Motor neuron (in vitro differentiated cells): ENCODE data around the gene ZNF324. TPM values are rescaled to one million over a fixed set of nuclear protein-coding genes. Genes with fewer than 3 reads are reported as not detected.
"Not testable (repeated sequence)": the region's sequence is repeated elsewhere in the genome, so short reads cannot be mapped to it uniquely, and the experiment has no call there.

Experiments
- ATAC-seq, 8 experiments: fragments of 200-7000 bp; cut with Tn5 transposase; replicated peaks in 6 of 8; 2 replicates each; pipeline ENCODE4 v1.8.0; 2021; ENCODE audit warnings: mild to moderate bottlenecking in 8 of 8, moderate library complexity in 8 of 8
- H3K27ac ChIP-seq, 2 donors: fragments of 250-450 bp; sonication (Bioruptor Pico); 2 replicates each; pipeline ENCODE4 v1.9.0; 2021; ENCODE audit warnings: antibody characterized with exemption in 2 of 2, mild to moderate bottlenecking in 2 of 2, moderate library complexity in 1 of 2
- H3K4me1 ChIP-seq, 2 donors: fragments of 250-450 bp; sonication (Bioruptor Pico); replicated peaks in 1 of 2; 2 replicates each; pipeline ENCODE4 v1.6.1; 2021; ENCODE audit warnings: antibody characterized with exemption in 2 of 2, mild to moderate bottlenecking in 2 of 2, moderate library complexity in 1 of 2
- H3K4me3 ChIP-seq, 5 donors: fragments of 250-450 bp; sonication (Bioruptor Pico); 2 replicates each; pipeline ENCODE4 v1.9.0; 2021; ENCODE audit warnings: antibody characterized with exemption in 5 of 5, mild to moderate bottlenecking in 5 of 5, moderate library complexity in 4 of 5
- WGBS, 10 experiments: fragments of 450-650 bp; shearing (Covaris generic); methylation state at CpG; one replicate each; pipeline ENCODE4 v1.0.0; 2022; 5-methylcytosine and 5-hydroxymethylcytosine counted together
- in situ Hi-C, 9 experiments: fragments of 400-800 bp; cut with MboI; loops; one replicate each; pipeline ENCODE4 v1.15.0; 2021; ENCODE audit warnings: low sequenced_read_pairs in 9 of 9, low pct_unique_long_range_greater_than_20kb in 2 of 9; ENCODE audit not compliant: unreplicated experiment in 9 of 9
- total RNA-seq, 8 experiments: library from RNA; unstranded; fragments of 300-600 nt; gene quantifications; 2 replicates each; pipeline versions ENCODE4 v1.2.3 to v1.2.4, GENCODE V29; 2022

The ZNF324 gene
- total RNA-seq = 10 to 100 TPM in 7 of 8 experiments, 1 to 10 TPM in 1; 8.5 to 21.3 (median 17.2) TPM

DNA sequence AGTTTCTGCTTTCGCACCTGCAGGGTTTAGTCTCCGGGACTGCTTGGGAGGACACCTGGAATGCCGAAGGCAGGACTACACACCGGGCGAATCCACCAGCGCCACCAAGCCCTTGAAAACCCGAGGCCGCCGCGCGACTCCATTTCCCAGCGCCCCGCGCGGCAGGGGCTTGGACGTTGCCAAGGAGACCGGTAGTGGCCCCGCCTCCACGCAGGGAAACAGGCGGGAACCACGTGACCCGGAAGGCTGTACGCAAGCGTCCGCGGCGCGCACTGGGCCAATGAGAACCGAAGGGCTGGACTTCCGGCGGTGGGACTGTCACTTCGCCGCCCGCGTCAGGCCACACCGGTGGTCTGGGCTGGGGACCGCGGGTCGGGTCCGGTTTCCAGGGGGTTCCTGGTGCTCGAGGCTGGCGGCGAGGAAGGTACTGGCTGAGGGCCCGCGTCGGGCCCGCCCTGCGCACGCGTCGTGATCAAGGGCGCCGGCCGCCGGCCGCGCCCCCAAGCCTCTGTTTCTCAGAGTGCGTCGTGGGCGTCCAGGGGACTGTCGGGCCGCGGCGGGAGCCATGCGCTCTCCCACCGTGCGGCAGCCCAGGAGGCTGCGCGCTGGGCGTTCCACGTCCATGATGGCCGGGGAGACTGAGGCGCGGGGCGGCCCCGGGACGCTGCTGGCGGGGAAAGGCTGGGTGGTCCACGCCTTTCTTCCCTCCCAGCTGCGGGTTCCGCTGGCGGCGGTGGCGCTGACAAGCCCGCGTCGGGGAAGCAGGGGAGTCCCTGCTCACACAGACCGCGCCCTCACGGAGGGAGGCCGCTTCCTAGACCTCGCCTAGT, at the start of gene ZNF324:
Gene ZNF324, plus strand, starts transcription at position 321 of the 830 bp plus-strand sequence. CDS start 2,106 bp downstream, outside the sequence.
- peak; percentile 83 to 96 (median 94) for ATAC-seq
- 0% methylated on average over 1 to 11 of the region's 92 CpGs; no CpG with 5 or more reads in 2 of the 10 experiments for WGBS, 10 experiments
- Histone ChIP-seq H3K4me3 (peak within 1 kb of the TSS; percentile 48 to 90 (median 67)), H3K4me1 (peaks cover 8% of the 10 kb centered on the region in 2 donors), H3K27ac (peak within 1 kb of the TSS; percentile 68 to 70)
- in situ Hi-C loops = no loop called here

DNA sequence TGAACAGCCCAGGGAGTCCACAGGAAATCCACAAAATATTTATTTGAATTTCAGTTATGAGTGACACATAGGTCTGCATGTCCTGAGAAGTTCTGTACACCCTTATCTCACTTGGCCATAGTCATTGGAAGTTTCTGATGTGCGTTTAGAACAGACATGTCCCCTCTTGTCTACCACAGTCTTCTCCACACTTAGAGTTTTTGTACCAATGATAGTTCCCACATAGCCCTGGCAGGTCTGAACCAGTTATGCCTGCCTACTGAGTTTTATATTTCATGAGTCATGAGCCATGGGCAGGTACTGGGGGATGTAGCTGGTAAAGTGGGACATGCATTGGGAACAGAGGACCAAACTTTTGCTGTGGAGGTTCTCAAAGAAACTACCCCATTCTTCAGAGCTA, 38.3 kb upstream of the ZNF324 start:
- H3K4me3 ChIP-seq = no peak overlapping the region
- H3K4me1 ChIP-seq = no peaks in the 10 kb centered on the region
- ATAC-seq = no peak
- WGBS, 10 experiments = 38 to 100% (median 83%) methylated on average over 1 of the region's 1 CpG; no CpG with 5 or more reads in 7 of the 10 experiments
- in situ Hi-C loops = no loop called here
- no peak overlapping the region for H3K27ac ChIP-seq

DNA sequence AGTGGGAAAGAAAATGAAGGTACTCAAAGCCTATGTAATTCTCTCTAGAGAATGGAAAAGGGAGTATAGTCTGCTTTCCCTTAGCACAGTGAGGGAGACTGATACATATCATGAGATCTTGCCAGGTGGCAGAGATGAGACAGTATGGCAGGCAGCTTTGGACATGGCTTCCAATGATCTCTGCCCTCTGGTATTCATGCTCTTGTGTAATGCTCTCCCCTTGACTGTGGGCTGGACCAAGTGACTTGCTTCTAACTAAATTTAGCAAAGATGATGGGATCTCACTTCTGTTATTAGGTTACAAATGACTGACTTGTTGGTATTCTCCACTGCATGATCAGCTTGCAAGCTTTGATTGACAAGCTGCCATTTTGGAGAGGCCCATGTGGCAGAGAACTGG, 37.1 kb upstream of the ZNF324 start:
- in situ Hi-C loops = no loop called here

DNA sequence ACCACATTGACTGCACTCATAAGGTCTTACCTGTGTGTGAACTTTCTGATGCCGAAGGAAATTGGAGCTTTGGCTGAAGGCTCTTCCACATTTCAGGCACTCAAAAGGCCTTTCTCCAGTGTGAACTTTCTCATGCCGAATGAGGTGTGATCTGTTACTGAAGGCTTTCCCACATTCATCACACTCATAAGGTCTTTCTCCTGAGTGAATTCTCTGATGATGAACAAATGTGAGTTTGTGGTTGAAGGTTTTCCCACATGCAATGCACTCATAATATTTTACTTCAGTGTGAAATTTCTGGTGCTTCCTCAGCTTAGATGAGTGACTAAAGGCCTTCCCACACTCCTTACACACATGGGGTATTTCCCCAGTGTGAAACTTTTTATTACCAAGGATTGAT, 32.7 kb upstream of the ZNF324 start:
- ATAC-seq = no peak
- Histone ChIP-seq H3K4me1 (peaks cover 2 to 3% of the 10 kb centered on the region in 2 donors), H3K27ac (no peak overlapping the region), H3K4me3 (no peak overlapping the region)
- in situ Hi-C loops = no loop called here
- 50 to 100% (median 100%) methylated on average over 1 to 2 of the region's 2 CpGs; no CpG with 5 or more reads in 3 of the 10 experiments for WGBS, 10 experiments

More for the DNA sequence above, 37.1 kb upstream of the ZNF324 start:
- Histone ChIP-seq H3K4me1 (no peaks in the 10 kb centered on the region), H3K27ac (no peak overlapping the region), H3K4me3 (no peak overlapping the region)
- ATAC-seq = no peak

DNA sequence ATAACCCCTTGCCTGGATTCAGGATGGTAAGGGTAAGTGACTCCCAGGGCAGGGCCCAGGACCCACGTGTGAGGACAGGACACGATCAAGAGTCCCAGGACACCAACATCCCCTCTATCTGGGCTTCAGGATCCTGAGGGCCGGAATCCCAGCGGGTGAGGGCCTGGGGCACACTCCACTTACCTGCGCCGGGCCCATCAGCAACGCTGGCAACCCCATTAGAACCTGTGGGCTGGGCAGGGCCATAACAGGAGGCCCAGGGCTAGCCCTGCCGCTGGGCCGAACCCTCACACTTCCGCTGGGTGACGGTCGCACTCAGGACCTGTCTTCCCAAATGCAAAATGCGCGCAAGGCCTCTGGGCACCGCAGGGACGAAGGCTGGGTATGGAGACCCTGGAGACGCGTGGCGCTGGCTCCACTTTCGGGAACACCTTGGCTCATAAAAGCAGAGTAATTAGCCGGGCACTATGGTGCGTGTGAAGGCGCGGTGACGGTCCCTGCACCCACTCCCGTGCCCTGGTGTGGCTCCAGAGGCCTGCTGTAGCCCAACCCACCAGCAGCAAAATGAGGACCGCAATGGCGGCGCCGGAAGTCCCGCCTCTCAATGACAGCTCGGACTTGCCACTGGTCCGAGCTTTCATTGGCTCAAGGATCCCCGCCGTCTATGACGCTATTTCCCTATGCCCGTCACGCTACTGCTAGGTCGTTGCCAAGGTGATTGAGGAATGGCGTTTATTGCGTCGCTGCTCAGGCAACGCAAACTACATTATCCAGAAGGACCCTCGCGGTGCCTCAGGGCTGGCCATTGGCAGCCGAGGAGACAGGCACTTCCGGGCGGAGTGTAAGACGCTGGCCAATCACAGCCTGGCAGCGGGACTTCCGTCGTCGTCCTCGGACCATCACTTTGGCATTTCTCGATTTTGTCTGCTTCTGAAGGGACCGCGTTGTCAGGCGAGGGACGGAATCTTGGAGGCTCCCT, 27.0 kb upstream of the ZNF324 start, which contains the start of gene ZNF132:
Gene ZNF132, minus strand, starts transcription at position 578 of the 979 bp plus-strand sequence. Its CDS starts 332 bp downstream, at position 246.
- peak within 1 kb of the TSS; percentile 89 to 93 for H3K27ac ChIP-seq

DNA sequence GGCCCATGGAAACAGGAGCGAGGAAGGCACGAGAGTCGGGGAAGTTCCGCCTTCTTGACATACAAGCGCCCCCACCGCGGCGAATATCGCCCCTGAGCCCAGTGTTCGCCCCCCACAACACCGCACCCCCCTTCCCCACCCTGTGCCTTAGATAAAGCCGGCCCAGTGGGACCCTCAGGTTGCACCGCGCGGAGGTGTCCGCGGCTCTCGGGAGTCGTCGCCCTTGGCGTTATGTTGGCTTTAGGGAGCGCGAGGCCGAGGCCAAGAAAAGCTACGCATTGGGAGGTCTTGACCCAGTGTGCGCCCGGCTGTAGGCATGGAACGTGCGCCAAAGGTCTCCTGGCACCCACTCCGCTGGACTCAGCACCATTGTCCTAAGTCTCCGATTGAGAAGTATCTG, 26.3 kb upstream of the ZNF324 start:
- Histone ChIP-seq H3K4me1 (peaks cover 9 to 10% of the 10 kb centered on the region in 2 donors), H3K4me3 (peak overlapping the region; percentile 23 to 58 (median 40)), H3K27ac (peak overlapping the region; percentile 89 to 93)
- WGBS, 10 experiments = 75 to 91% methylated on average over 4 to 5 of the region's 31 CpGs; no CpG with 5 or more reads in 8 of the 10 experiments
- in situ Hi-C loops = no loop called here
- ATAC-seq = peak in 1 of 8 experiments; percentile 1

More for the DNA sequence above, 27.0 kb upstream of the ZNF324 start, which contains the start of gene ZNF132:
- in situ Hi-C loops = no loop called here
- 0 to 47% (median 19%) methylated on average over 2 to 22 of the region's 59 CpGs; no CpG with 5 or more reads in 6 of the 10 experiments for WGBS, 10 experiments
- peak; percentile 97 to 99 (median 98) for ATAC-seq
- H3K4me1 ChIP-seq = peaks cover 9 to 10% of the 10 kb centered on the region in 2 donors
- H3K4me3 ChIP-seq = peak within 1 kb of the TSS; percentile 36 to 71 (median 52)

DNA sequence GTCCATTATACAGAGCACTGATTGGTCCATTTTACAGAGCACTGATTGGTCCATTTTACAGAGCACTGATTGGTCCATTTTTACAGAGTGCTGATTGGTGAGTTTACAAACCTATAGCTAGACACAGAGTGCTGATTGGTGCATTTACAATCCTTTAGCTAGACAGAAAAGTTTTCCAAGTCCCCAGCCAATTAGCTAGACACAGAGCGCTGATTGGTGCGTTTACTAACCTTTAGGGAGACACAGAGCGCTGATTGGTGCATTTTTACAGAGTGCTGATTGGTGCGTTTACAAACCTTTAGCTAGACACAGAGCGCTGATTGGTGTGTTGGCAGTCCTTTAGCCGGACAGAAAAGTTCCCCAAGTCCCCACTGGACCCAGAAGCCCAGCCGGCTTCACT, 23.9 kb upstream of the ZNF324 start:
- WGBS, 10 experiments = 33 to 81% (median 62%) methylated on average over 1 to 7 of the region's 7 CpGs; no CpG with 5 or more reads in 2 of the 10 experiments
- in situ Hi-C loops = not testable (repeated sequence)

DNA sequence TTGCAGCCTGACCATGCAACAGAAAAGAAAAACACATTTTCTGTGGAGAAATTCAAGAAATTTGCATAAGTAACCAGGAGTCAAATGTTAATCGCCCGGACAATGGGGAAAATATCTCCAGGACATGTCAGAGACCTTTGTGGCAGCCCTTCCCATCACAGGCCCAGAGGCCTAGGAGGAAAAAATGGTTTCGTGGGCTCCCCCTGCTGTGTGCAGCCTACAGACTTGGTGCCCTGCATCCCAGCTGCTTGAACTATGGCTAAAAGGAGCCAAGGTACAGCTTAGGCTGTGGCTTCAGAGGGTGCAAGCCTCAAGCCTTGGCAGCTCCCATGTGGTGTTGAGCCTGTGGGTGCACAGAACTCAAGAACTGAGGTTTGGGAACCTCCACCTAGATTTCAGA, 18.0 kb upstream of the ZNF324 start:
- 0 to 71% (median 47%) methylated on average over 2 to 3 of the region's 3 CpGs; no CpG with 5 or more reads in 2 of the 10 experiments for WGBS, 10 experiments
- ATAC-seq = not testable (repeated sequence)

More for the DNA sequence above, 23.9 kb upstream of the ZNF324 start:
- H3K27ac ChIP-seq, H3K4me3 ChIP-seq, ATAC-seq: not testable (repeated sequence)
- peaks cover 9 to 10% of the 10 kb centered on the region in 2 donors for H3K4me1 ChIP-seq

DNA sequence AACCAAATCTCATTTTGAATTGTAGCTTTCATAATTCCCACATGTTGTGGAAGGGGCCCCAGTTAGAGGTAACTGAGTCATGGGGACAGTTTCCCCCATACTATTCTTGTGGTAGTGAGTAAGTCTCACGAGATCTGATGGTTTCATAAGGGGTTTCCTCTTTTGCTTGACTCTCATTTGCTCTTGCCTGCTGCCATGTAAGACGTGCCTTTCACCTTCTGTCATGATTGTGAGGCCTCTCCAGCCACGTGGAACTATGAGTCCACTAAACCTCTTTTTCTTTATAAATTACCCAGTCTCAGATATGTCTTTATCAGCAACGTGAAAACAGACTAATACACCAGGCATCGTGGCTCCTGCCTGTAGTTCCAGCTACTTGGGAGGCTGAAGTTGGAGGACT, 16.9 kb upstream of the ZNF324 start:
- H3K27ac ChIP-seq, ATAC-seq, H3K4me1 ChIP-seq, in situ Hi-C loops, H3K4me3 ChIP-seq: not testable (repeated sequence)
- 0 to 100% (median 39%) methylated on average over 1 to 5 of the region's 5 CpGs; no CpG with 5 or more reads in 1 of the 10 experiments for WGBS, 10 experiments

More for the DNA sequence above, 18.0 kb upstream of the ZNF324 start:
- H3K4me3 ChIP-seq, in situ Hi-C loops, H3K4me1 ChIP-seq, H3K27ac ChIP-seq: not testable (repeated sequence)

DNA sequence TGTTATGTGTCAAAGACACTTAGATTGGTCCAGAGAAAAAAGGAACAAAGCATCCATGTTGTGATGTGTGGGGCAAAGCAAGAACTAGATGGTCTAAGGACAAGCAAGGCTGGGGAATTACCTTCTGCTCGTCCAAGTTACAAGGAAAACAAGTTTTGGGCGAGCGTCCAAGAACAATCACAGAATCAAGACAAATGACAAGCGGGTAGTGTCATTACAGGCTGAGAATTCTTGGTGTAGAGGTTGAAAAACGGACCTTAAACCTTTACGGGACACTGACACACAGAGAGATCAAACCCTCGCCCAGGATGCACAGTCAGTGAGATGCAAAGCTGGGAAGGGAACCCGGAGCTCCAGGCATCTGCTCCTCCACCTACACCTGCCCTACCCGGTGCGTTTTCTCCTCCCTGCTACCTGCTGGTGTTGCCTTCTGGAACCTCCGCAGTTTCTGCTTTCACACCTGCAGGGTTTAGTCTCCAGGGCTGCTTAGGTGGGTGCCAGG, 16.0 kb upstream of the ZNF324 start:
- H3K4me3 ChIP-seq = peak overlapping the region; percentile 63 to 96 (median 79)
- WGBS, 10 experiments = 0 to 20% (median 0%) methylated on average over 1 to 6 of the region's 11 CpGs; no CpG with 5 or more reads in 2 of the 10 experiments
- H3K27ac ChIP-seq = peak overlapping the region; percentile 45 to 58
- peaks cover 5 to 6% of the 10 kb centered on the region in 2 donors for H3K4me1 ChIP-seq
- ATAC-seq = peak; percentile 2 to 47 (median 32)
- in situ Hi-C loops = no loop called here

DNA sequence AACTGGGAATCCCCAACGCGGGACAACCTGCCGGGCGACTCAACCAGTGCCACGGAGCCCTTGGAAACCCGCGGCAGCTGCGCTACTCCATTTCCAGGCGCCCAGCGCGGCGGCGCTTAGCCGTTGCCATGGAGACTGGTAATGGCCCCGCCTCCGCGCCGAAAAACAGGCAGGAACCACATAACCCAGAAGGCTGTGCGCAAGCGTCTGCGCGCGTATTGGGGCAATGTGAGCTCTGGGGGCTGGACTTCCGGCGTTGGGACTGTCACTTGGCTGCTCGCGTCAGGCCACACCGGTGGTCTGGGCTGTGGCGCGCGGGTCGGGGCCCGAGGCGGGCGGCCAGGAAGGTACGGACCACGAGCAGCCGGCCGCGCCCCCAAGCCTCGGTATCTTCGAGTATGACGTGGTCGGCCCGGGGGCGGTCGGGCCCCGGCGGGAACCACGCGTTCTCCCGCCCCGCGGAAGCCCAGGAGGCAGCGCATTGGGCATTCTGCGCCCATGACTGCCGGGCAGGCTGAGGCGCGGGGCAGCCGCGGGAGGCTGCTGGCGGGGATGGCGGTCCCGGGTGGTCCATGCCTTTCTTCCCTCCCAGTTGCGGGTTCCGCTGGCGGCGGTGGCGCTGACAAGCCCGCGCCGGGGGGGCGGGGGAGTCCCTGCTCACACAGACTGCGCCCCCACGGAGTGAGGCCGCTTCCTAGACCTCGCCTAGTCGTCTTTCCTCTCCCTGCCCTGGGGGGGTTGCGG, 15.3 kb upstream of the ZNF324 start, which contains the start of gene ZNF324B:
Gene ZNF324B, plus strand, starts transcription at position 265 of the 744 bp plus-strand sequence. CDS start 2,080 bp downstream, outside the sequence.
- peak; percentile 94 to 98 (median 96) for ATAC-seq
- 0% methylated on average over 3 to 14 of the region's 79 CpGs; no CpG with 5 or more reads in 4 of the 10 experiments for WGBS, 10 experiments
- in situ Hi-C loops = no loop called here
- Histone ChIP-seq H3K4me3 (peak within 1 kb of the TSS; percentile 63 to 96 (median 79)), H3K27ac (peak within 1 kb of the TSS; percentile 45 to 70), H3K4me1 (peaks cover 5 to 6% of the 10 kb centered on the region in 2 donors)
